HCEC 1CT (cell line): ENCODE measurements around the gene DIRAS3.
A peak's percentile ranks its signal among the peaks of the same experiment; 100 is the strongest.
"Not testable (repeated sequence)": the region's sequence is repeated elsewhere in the genome, so short reads cannot be mapped to it uniquely, and the experiment has no call there.

ENCODE experiments used
- DNase-seq: peaks from one replicate; pipeline ENCODE4 v3.0.0-alpha.2; 2017

Gene DIRAS3

DNA sequence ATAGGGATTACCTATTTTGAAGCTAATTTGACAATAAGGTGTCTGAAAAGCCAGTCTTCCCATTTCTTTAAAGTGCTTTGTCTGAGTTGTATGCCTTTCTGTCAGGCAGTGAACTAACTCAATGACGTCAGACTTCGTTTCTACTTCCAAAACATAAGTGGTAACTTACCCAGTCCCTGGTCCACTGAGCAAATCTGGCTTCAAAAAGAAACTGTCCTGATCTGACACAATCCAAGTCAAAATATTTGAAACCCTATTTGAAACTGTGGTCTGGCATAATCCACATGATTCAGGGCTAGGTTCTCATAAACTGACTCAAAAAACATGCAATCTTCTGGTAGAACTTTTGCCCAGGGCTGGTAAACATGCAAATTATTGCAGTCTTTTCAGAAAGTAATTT, 34.0 kb downstream of the DIRAS3 start:
- DNase-seq, result peak; percentile 3

GRCh38 chr1:68015971-68016370, 34.5 kb downstream of the DIRAS3 start:
- DNase-seq, result no peak

DNA sequence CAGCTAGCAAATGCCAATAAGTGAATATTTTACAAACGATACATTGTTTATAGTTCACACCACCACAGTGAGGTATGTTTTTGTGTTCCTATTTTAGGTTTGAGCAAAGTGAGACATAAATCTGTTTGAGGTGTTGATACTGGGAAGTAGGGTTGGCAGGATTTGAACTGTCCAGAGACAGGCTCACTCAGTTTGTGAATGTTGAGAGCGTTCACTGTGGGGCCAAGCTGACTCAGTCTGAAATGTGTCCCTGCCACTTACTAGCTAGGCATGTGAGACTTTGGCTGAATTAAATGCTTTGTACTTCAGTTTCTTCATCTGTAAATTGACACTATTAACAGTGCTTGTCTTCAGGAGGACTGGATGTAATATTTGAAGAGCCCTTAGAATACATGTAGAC, 35.1 kb downstream of the DIRAS3 start:
- no peak for DNase-seq

- no peak for DNase-seq
These were observed 37.1 kb downstream of the DIRAS3 start for GRCh38 chr1:68013351-68013750.

- no peak for DNase-seq
These were observed 38.6 kb downstream of the DIRAS3 start for GRCh38 chr1:68011657-68012375.

- DNase-seq, result no peak
These were observed 39.9 kb downstream of the DIRAS3 start for GRCh38 chr1:68010543-68010942.

DNA sequence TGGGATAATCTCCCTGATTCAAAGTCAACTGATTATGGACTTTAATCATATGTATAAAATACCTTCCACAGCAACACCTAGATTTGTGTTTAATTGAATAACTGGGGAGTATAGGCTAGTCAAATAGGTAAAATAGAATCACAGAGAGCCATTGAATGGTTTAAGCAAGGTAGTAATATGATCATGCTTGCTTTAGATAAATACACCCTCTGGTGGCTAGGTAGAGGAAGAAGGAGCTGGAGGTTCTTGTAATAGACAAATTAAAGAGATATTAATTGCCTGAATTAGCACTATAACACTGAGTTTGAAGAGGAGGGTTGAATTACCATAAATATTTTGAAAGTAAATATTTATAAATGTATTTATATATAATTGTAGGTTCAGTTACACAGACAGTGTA, 40.3 kb downstream of the DIRAS3 start:
- peak; percentile 62 for DNase-seq

DNA sequence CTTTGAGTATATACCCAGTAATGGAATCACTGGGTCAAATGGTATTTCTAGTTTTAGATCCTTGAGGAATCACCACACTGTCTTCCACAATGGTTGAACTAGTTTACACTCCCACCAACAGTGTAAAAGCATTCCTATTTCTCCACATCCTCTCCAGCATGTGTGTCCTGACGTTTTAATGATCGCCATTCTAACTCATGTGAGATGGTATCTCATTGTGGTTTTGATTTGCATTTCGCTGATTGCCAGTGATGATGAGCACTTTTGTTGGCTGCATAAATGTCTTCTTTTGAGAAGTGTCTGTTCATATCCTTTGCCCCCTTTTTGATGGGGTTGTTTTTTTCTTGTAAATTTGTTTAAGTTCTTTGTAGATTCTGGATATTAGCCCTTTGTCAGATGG, 46.8 kb downstream of the DIRAS3 start:
- not testable (repeated sequence) for DNase-seq

- DNase-seq, result no peak
These were observed 50.2 kb downstream of the DIRAS3 start for GRCh38 chr1:68000191-68000590.

GRCh38 chr1:67997746-67998145, 52.7 kb downstream of the DIRAS3 start:
- DNase-seq, result no peak
